DOHH2 (cell line): ENCODE measurements around the gene CD2AP.
"Not testable (repeated sequence)": the region's sequence is repeated elsewhere in the genome, so short reads cannot be mapped to it uniquely, and the experiment has no call there.

ENCODE experiments used
- H3F3A ChIP-seq: fragments of 200-600 bp; sonication (generic), shearing (Covaris generic); 2 replicates; pipeline ENCODE4 v1.6.0; 2016; ENCODE audit warnings: antibody characterized with exemption, mild to moderate bottlenecking; ENCODE audit not compliant: control insufficient read depth, insufficient read depth
- H3K27ac ChIP-seq: fragments of 200-600 bp; sonication (generic); 2 replicates; pipeline ENCODE4 v1.5.1; 2014; ENCODE audit warnings: low read depth, mild to moderate bottlenecking, low read length, moderate library complexity
- H3K27me3 ChIP-seq: fragments of 200-600 bp; sonication (generic); 2 replicates; pipeline ENCODE4 v1.6.1; 2014; ENCODE audit warnings: mild to moderate bottlenecking, low read length, mixed read lengths; ENCODE audit not compliant: control insufficient read depth
- H3K36me3 ChIP-seq: fragments of 200-600 bp; sonication (generic); 2 replicates; pipeline ENCODE4 v1.6.1; 2014; ENCODE audit warnings: mild to moderate bottlenecking, low read length, moderate library complexity, mixed read lengths; ENCODE audit not compliant: control insufficient read depth
- H3K4me1 ChIP-seq: fragments of 200-600 bp; sonication (generic); 2 replicates; pipeline ENCODE4 v1.6.1; 2014; ENCODE audit warnings: mild to moderate bottlenecking, low read length, mixed read lengths; ENCODE audit not compliant: control insufficient read depth
- H3K4me2 ChIP-seq: fragments of 200-600 bp; sonication (generic); 2 replicates; pipeline ENCODE4 v1.6.0; 2014; ENCODE audit warnings: mild to moderate bottlenecking, low read length, moderate library complexity
- H3K4me3 ChIP-seq: fragments of 200-600 bp; sonication (generic); 2 replicates; pipeline ENCODE4 v1.5.1; 2014; ENCODE audit warnings: mild to moderate bottlenecking, low read length, mixed read lengths
- H3K79me2 ChIP-seq: fragments of 200-600 bp; sonication (generic); 2 replicates; pipeline ENCODE4 v1.6.1; 2014; ENCODE audit warnings: mild to moderate bottlenecking, low read length, mixed read lengths; ENCODE audit not compliant: control insufficient read depth
- H3K9me2 ChIP-seq: fragments of 200-600 bp; sonication (generic); replicated peaks from 2 replicates; pipeline ENCODE4 v1.6.1; 2014; ENCODE audit warnings: mild to moderate bottlenecking, low read length, mixed read lengths; ENCODE audit not compliant: control insufficient read depth
- H3K9me3 ChIP-seq: fragments of 200-600 bp; sonication (generic); 2 replicates; pipeline ENCODE4 v1.6.1; 2014; ENCODE audit warnings: antibody characterized with exemption, low read length, mixed read lengths; ENCODE audit not compliant: control insufficient read depth, insufficient read depth
- H4K20me1 ChIP-seq: fragments of 200-600 bp; sonication (generic); 2 replicates; pipeline ENCODE4 v1.6.0; 2014; ENCODE audit warnings: low read depth, mild to moderate bottlenecking, antibody characterized with exemption, low read length, moderate library complexity; ENCODE audit not compliant: control insufficient read depth, insufficient read depth
- EZH2phosphoT487 ChIP-seq: fragments of 200-600 bp; sonication (generic); IDR thresholded peaks from 2 replicates; pipeline ENCODE4 v1.6.1; 2017; ENCODE audit warnings: borderline replicate concordance, mild to moderate bottlenecking, antibody characterized with exemption, low read length, moderate library complexity, mixed read lengths
- TF ChIP-seq, protein P1 (sequence below): fragments of 200-600 bp; sonication (generic); IDR thresholded peaks from one replicate; pipeline ENCODE4 v1.5.1; 2014; ENCODE audit warnings: antibody characterized with exemption, mild to moderate bottlenecking, low read depth, low read length; ENCODE audit not compliant: poor library complexity, severe bottlenecking

CD2AP gene

DNA sequence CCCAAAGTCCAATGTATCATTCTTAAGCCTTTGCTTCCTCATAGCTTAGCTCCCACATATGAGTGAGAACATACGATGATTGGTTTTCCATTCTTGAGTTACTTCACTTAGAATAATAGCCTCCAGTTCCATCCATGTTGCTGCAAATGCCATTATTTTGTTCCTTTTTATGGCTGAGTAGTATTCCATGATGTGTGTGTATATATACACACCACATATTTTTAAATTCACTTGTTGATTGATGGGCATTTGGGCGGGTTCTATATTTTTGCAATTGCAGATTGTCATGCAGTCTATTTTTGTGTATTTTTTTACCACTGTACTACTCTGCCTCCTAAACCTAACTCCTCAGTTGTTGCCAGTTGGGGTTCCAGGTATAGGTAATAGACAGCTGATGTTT lies 74.7 kb downstream of the CD2AP start:
- Histone ChIP-seq H3K4me3 (no peak overlapping the region), H3K4me2 (no peak overlapping the region), H3K27me3 (no peaks in the 10 kb centered on the region), H3K9me2 (no peaks in the 10 kb centered on the region), H3K9me3 (peaks cover 4% of the 10 kb centered on the region; the same call in 1 of the 2 replicates), H3K4me1 (no peaks in the 10 kb centered on the region), H4K20me1 (no peaks in the 10 kb centered on the region), H3K27ac (no peak overlapping the region), H3K36me3 (peaks cover 52% of the 10 kb centered on the region), H3K79me2 (peaks cover 25% of the 10 kb centered on the region), H3F3A (no peaks in the 10 kb centered on the region)
- TF ChIP-seq EZH2phosphoT487, result no peak
- TF ChIP-seq, protein P1, sequence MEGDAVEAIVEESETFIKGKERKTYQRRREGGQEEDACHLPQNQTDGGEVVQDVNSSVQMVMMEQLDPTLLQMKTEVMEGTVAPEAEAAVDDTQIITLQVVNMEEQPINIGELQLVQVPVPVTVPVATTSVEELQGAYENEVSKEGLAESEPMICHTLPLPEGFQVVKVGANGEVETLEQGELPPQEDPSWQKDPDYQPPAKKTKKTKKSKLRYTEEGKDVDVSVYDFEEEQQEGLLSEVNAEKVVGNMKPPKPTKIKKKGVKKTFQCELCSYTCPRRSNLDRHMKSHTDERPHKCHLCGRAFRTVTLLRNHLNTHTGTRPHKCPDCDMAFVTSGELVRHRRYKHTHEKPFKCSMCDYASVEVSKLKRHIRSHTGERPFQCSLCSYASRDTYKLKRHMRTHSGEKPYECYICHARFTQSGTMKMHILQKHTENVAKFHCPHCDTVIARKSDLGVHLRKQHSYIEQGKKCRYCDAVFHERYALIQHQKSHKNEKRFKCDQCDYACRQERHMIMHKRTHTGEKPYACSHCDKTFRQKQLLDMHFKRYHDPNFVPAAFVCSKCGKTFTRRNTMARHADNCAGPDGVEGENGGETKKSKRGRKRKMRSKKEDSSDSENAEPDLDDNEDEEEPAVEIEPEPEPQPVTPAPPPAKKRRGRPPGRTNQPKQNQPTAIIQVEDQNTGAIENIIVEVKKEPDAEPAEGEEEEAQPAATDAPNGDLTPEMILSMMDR, result no peak

DNA sequence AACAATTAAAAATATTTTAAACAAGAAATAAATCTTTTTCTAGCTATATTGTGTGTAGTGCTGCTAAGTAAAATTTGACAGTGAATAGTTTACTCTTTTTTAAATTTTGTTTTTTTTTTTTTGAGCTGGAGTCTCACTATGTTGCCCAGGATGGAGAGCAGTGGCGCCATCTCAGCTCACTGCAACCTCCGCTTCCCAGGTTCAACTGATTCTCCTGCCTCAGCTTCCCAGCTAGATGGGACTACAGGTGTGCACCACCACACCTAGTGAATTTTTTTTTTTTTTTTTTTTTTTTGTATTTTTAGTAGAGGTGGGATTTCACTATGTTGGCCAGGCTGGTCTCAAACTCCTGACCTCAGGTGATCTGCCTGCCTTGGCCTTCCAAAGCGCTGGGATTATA lies 75.7 kb downstream of the CD2AP start:
- not testable (repeated sequence) for H3F3A ChIP-seq, H3K9me2 ChIP-seq, H4K20me1 ChIP-seq, H3K4me3 ChIP-seq, H3K4me2 ChIP-seq, H3K9me3 ChIP-seq, H3K27me3 ChIP-seq, H3K4me1 ChIP-seq, H3K27ac ChIP-seq
- Histone ChIP-seq H3K36me3 (peaks cover 43% of the 10 kb centered on the region), H3K79me2 (peaks cover 30% of the 10 kb centered on the region)

DNA sequence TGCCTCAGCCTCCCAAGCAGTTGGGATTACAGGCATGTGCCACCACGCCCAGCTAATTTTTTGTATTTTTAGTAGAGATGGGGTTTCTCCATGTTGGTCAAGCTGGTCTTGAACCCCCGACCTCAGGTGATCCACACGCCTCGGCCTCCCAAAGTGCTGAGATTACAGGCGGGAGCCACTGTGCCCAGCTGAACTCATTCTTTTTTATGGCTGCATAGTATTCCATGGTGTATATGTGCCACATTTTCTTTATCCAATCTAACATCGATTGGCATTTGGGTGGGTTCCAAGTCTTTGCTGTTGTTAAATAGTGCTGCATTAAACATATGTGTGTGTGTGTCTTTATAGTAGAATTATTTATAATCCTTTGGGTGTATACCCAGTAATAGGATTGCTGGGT lies 78.9 kb downstream of the CD2AP start:
- not testable (repeated sequence) for H3K9me2 ChIP-seq
- peaks cover 42% of the 10 kb centered on the region for H3K79me2 ChIP-seq

DNA sequence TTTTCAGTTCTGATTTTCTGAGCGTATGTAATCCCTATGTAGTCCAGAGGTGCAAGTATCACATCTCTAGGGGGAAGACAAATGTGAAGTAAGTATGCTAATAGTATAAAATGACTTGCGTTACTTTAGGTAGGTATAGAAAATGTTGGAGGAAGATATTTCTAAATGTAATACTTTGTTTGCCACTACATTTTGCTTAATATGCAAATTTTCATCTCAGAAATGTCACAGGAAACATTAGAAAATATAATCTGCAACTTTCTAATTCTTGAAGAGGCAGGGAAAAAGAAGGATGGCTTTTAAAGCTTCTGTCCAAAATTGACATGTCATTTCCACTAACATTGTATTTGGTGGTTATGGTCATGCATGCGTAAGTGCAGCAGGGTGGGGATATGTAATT lies 85.6 kb downstream of the CD2AP start:
- Histone ChIP-seq H4K20me1 (no peaks in the 10 kb centered on the region), H3K27me3 (no peaks in the 10 kb centered on the region), H3K4me2 (no peak overlapping the region), H3F3A (no peaks in the 10 kb centered on the region; the same call in none of the 2 replicates), H3K4me3 (no peak overlapping the region), H3K79me2 (peaks cover 49% of the 10 kb centered on the region), H3K27ac (no peak overlapping the region), H3K9me2 (no peaks in the 10 kb centered on the region), H3K4me1 (no peaks in the 10 kb centered on the region; the same call in 1 of the 2 replicates), H3K9me3 (no peaks in the 10 kb centered on the region), H3K36me3 (peaks cover 28% of the 10 kb centered on the region)
- no peak for TF ChIP-seq EZH2phosphoT487
- TF ChIP-seq, protein P1, result no peak

More for the DNA sequence above, 78.9 kb downstream of the CD2AP start:
- H3K4me3 ChIP-seq, H3F3A ChIP-seq, H3K27ac ChIP-seq, H3K9me3 ChIP-seq, H4K20me1 ChIP-seq, H3K4me2 ChIP-seq, H3K4me1 ChIP-seq, H3K27me3 ChIP-seq: not testable (repeated sequence)
- peaks cover 30% of the 10 kb centered on the region for H3K36me3 ChIP-seq

DNA sequence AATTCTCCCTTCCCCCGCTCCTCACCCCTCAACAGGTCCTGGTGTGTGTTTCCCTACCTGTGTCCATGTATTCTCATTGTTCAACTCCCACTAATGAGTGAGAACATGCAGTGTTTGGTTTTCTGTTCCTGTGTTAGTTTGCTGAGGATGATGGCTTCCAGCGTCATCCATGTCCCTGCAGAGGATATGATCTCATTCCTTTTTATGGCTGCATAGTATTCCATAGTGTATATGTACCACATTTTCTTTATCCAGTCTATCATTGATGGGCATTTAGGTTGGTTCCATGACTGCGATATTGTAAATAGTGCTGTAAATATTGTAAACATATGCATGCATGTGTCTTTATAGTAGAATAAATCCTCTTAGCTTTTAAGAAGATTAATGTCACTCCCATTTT lies 89.0 kb downstream of the CD2AP start:
- Histone ChIP-seq H3K79me2 (peaks cover 48% of the 10 kb centered on the region), H3K36me3 (peaks cover 30% of the 10 kb centered on the region)
- not testable (repeated sequence) for H3K9me3 ChIP-seq, H3K4me3 ChIP-seq, H4K20me1 ChIP-seq, H3K9me2 ChIP-seq, H3K27me3 ChIP-seq, H3F3A ChIP-seq, H3K27ac ChIP-seq, H3K4me2 ChIP-seq, H3K4me1 ChIP-seq
